HEK293 (cell line): ENCODE data around the gene IL15RA.

Experiments used
- CTCF ChIP-seq: fragments of 450-650 bp; formaldehyde crosslinking; IDR thresholded peaks from 2 replicates; pipeline ENCODE4 v1.5.1; 2016; ENCODE audit warnings: missing biosample characterization, missing genetic modification characterization
- RBAK ChIP-seq: fragments of 450-650 bp; formaldehyde crosslinking; IDR thresholded peaks from 2 replicates; pipeline ENCODE4 v1.5.1; 2016; ENCODE audit warnings: missing biosample characterization, missing genetic modification characterization
- REST ChIP-seq: fragments of 450-650 bp; formaldehyde crosslinking; IDR thresholded peaks from 2 replicates; pipeline ENCODE4 v1.5.1; 2016; ENCODE audit warnings: missing biosample characterization, missing genetic modification characterization
- SETDB1 ChIP-seq: IDR thresholded peaks from one replicate; pipeline ENCODE4 v1.6.1; 2017; ENCODE audit warnings: mild to moderate bottlenecking, low read length, moderate library complexity, mixed read lengths; ENCODE audit not compliant: insufficient read length
- ZBTB7A ChIP-seq: fragments of 450-650 bp; formaldehyde crosslinking; IDR thresholded peaks from 2 replicates; pipeline ENCODE4 v1.5.1; 2016; ENCODE audit warnings: low read depth, missing biosample characterization, missing genetic modification characterization
- ZNF433 ChIP-seq: fragments of 450-650 bp; formaldehyde crosslinking; IDR thresholded peaks from 2 replicates; pipeline ENCODE4 v1.5.1; 2016; ENCODE audit warnings: missing biosample characterization, missing genetic modification characterization, low read depth
- ZSCAN18 ChIP-seq: fragments of 450-650 bp; formaldehyde crosslinking; IDR thresholded peaks from 2 replicates; pipeline ENCODE4 v1.5.1; 2016; ENCODE audit warnings: missing biosample characterization, missing genetic modification characterization
- TF ChIP-seq, protein P1 (sequence below): fragments of 450-650 bp; formaldehyde crosslinking; conservative IDR thresholded peaks from 2 replicates; pipeline ENCODE4 v1.5.1; 2016; ENCODE audit warnings: low read depth, missing biosample characterization, missing genetic modification characterization

DNA sequence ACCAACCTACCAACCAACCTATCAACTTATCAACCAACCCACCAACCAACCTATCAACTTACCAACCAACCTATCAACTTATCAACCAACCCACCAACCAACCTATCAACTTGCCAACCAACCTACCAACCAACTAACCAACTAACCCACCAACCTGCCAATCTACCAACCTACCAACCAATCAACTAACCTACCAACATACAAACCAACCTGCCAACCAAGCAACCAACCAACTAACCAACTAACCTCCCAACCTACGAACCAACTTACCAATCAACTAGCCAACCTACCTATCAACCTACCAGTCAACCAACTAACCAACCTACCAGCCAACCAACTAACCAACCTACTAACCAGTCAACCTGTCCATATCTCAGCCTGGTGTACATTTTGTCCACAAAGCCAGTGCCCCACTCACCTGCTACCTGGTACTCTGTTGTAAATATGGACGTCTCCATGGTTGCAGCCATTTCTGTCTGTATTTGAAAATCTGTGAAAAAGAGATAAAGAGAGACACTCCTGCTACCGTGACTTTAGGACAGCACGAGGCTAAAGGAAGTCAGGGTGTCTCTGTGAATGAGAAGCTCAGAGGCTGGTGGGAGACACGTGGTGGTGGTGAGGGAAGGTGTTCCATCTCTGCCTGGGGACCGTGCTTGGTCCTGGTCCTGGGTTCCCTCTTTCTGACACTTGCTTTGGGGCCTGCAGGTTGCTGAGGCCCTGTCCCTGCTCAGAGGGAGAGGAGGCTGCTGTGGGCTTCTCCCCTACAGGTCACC, 41.9 kb upstream of the IL15RA start:
- TF ChIP-seq, protein P1, sequence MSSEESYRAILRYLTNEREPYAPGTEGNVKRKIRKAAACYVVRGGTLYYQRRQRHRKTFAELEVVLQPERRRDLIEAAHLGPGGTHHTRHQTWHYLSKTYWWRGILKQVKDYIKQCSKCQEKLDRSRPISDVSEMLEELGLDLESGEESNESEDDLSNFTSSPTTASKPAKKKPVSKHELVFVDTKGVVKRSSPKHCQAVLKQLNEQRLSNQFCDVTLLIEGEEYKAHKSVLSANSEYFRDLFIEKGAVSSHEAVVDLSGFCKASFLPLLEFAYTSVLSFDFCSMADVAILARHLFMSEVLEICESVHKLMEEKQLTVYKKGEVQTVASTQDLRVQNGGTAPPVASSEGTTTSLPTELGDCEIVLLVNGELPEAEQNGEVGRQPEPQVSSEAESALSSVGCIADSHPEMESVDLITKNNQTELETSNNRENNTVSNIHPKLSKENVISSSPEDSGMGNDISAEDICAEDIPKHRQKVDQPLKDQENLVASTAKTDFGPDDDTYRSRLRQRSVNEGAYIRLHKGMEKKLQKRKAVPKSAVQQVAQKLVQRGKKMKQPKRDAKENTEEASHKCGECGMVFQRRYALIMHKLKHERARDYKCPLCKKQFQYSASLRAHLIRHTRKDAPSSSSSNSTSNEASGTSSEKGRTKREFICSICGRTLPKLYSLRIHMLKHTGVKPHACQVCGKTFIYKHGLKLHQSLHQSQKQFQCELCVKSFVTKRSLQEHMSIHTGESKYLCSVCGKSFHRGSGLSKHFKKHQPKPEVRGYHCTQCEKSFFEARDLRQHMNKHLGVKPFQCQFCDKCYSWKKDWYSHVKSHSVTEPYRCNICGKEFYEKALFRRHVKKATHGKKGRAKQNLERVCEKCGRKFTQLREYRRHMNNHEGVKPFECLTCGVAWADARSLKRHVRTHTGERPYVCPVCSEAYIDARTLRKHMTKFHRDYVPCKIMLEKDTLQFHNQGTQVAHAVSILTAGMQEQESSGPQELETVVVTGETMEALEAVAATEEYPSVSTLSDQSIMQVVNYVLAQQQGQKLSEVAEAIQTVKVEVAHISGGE (tag by site-specific recombination) = no peak
- TF ChIP-seq ZSCAN18 (tag by site-specific recombination) = no peak
- no peak for TF ChIP-seq RBAK (tag by site-specific recombination)
- no peak for TF ChIP-seq ZBTB7A (tag by site-specific recombination)
- TF ChIP-seq SETDB1 = no peak
- TF ChIP-seq REST (tag by site-specific recombination) = no peak
- TF ChIP-seq CTCF = no peak
- no peak for TF ChIP-seq ZNF433
